ENCODE results near the gene MANEA. TPM values are rescaled to one million over a fixed set of nuclear protein-coding genes. Genes with fewer than 3 reads are reported as not detected.
A peak's percentile ranks its signal among the peaks of the same experiment; 100 is the strongest.

Gene MANEA
- total and polyA plus RNA-seq, 2 of the 8 experiments (the other 6 are each of a cell fraction or from before 2014, with no cell fraction given) = 2.8 to 10.4 TPM

DNA sequence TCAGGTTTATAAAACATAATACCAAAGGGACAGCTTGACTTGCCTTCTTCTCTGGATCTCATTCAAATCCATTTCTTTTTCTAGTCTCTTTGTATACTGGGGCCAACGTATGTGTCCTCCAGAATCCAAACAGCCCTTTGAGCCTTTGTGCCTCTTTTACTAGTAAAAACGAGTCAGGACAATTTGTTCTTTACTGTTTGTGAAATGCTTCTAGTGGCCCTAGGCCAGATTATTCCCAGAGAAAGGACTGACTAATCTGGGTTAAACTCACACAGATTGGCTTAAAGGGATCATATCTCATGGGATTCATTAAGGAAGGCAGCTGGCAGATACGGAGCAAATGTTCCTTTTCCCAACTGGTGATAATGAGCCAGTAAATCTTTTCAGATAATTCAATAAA is 32.1 kb upstream of the MANEA start:
- H3K14ac ChIP-seq (ENCODE audit: insufficient read length) = no peak overlapping the region
- H2AFZ ChIP-seq (ENCODE audit: low read length) = 0 out of 2 replicates have a peak overlapping the region, but pooled peaks have one; percentile 21
- ChIA-PET CTCF (ENCODE audit: partially characterized antibody) (interaction anchor here (1.7 kb wide), 1 partner anchor 15 kb away, joined by 4 read pairs; no protein-coding TSS in a partner anchor), POLR2A (ENCODE audit: partially characterized antibody) (no interaction called here)
- peaks cover 0 to 2% (median 0%) of the 10 kb centered on the region in 4 experiments; a peak in 1 of 7 replicates for H3K4me1 ChIP-seq (replicated peaks in 1 of 4; ENCODE audit: control insufficient read depth in 3 of 4, insufficient read depth in 4 of 4, low read length in 3 of 4)
- H2AK5ac ChIP-seq (ENCODE audit: low read depth, low read length) = no peak overlapping the region
- H3K9me3 ChIP-seq (ENCODE audit: insufficient read depth in 2 of 2, low read depth in 1 of 2, low read length in 1 of 2) = no peaks in the 10 kb centered on the region
- H3K36me3 ChIP-seq (ENCODE audit: control insufficient read depth in 2 of 4, insufficient read depth in 4 of 4, low read length in 3 of 4) = no peaks in the 10 kb centered on the region
- H3K23ac ChIP-seq (ENCODE audit: insufficient read length) = no peak overlapping the region
- H4K8ac ChIP-seq (ENCODE audit: extremely low read depth, insufficient read depth, low read length) = no peak overlapping the region
- no peak overlapping the region for H2BK20ac ChIP-seq (ENCODE audit: low read length)
- no peaks in the 10 kb centered on the region for H3K27me3 ChIP-seq (replicated peaks in 1 of 4; ENCODE audit: control insufficient read depth in 3 of 4, extremely low read depth in 1 of 4, insufficient read depth in 3 of 4, low read length in 3 of 4)
- no peak overlapping the region for H2BK120ac ChIP-seq (replicated peaks; ENCODE audit: low read depth, low read length)
- H3K4me3 ChIP-seq (ENCODE audit: extremely low read depth in 1 of 4, insufficient read depth in 2 of 4, low read depth in 3 of 4, low read length in 4 of 4) = no peak overlapping the region
- no peaks in the 10 kb centered on the region for H3K79me1 ChIP-seq (ENCODE audit: low read depth, low read length)
- no peaks in the 10 kb centered on the region for H3K23me2 ChIP-seq (ENCODE audit: low read depth, low read length)
- no peaks in the 10 kb centered on the region for H4K20me1 ChIP-seq (replicated peaks in 1 of 2; ENCODE audit: control insufficient read depth in 1 of 2, insufficient read depth in 2 of 2, low read length in 2 of 2)
- H4K91ac ChIP-seq (replicated peaks; ENCODE audit: insufficient read length, low read length) = no peak overlapping the region
- no peak overlapping the region for H4K5ac ChIP-seq (ENCODE audit: insufficient read length, low read depth, low read length)
- no peak overlapping the region for H2BK12ac ChIP-seq (ENCODE audit: low read depth, low read length)
- DNase-seq (ENCODE audit: low read depth in 1 of 2, low spot score in 2 of 2) = no peak
- H3K27ac ChIP-seq (ENCODE audit: low read depth, low read length) = no peak overlapping the region
- no peaks in the 10 kb centered on the region for H3K79me2 ChIP-seq (ENCODE audit: control insufficient read depth in 1 of 2, insufficient read depth in 2 of 2, low read length in 2 of 2)
- H2BK5ac ChIP-seq (ENCODE audit: low read depth, low read length) = no peak overlapping the region
- H3K4ac ChIP-seq (replicated peaks; ENCODE audit: insufficient read length, low read depth, low read length) = no peak overlapping the region
- WGBS, 2 experiments (ENCODE audit: extremely low coverage in 1 of 2, insufficient coverage in 1 of 2, insufficient read length in 1 of 2, insufficient replicate concordance in 2 of 2, low coverage in 1 of 2, low lambda C conversion rate in 2 of 2, missing lambda C conversion rate in 1 of 2) = 86% methylated on average over 3 of the region's 3 CpGs; no CpG with 5 or more reads in 1 of the 2 experiments
- FAIRE-seq = no peak
- no peak overlapping the region for H3K18ac ChIP-seq (ENCODE audit: extremely low read depth, low read length)
- H2BK15ac ChIP-seq (ENCODE audit: low read length) = no peak overlapping the region
- H3K4me2 ChIP-seq (ENCODE audit: insufficient read depth in 1 of 2, low read depth in 2 of 2, low read length in 2 of 2) = no peak overlapping the region
- H3K56ac ChIP-seq (replicated peaks; ENCODE audit: insufficient read length, low read depth, low read length) = no peak overlapping the region
- H3K9ac ChIP-seq (replicated peaks in 1 of 4; ENCODE audit: extremely low read depth in 1 of 4, low read depth in 3 of 4, low read length in 3 of 4) = no peak overlapping the region
- no peak for TF ChIP-seq EP300 (IDR thresholded peaks at IDR 0.05; ENCODE audit: borderline replicate concordance in 1 of 2, low read depth in 2 of 2, low read length in 2 of 2)
- TF ChIP-seq CHD1 (IDR thresholded peaks at IDR 0.05; ENCODE audit: low read depth, low read length) = no peak
- no peak for TF ChIP-seq FOSL1 (IDR thresholded peaks at IDR 0.05; ENCODE audit: insufficient read depth, low read depth, low read length)
- TF ChIP-seq JUND (IDR thresholded peaks at IDR 0.05; ENCODE audit: low read length) = no peak
- TF ChIP-seq, protein P1, sequence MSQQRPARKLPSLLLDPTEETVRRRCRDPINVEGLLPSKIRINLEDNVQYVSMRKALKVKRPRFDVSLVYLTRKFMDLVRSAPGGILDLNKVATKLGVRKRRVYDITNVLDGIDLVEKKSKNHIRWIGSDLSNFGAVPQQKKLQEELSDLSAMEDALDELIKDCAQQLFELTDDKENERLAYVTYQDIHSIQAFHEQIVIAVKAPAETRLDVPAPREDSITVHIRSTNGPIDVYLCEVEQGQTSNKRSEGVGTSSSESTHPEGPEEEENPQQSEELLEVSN (IDR thresholded peaks at IDR 0.05) = no peak
- TF ChIP-seq TAF7 (optimal IDR thresholded peaks at IDR 0.05; ENCODE audit: borderline replicate concordance, low read depth, low read length) = no peak
- TF ChIP-seq NANOG (IDR thresholded peaks at IDR 0.05; ENCODE audit: insufficient read depth, low read depth, low read length, poor library complexity, severe bottlenecking) = no peak
- TF ChIP-seq SP4 (IDR thresholded peaks at IDR 0.05; ENCODE audit: low read length) = no peak
- no peak for TF ChIP-seq TCF12 (IDR thresholded peaks at IDR 0.05; ENCODE audit: low read depth, low read length)
- TF ChIP-seq, protein P2, sequence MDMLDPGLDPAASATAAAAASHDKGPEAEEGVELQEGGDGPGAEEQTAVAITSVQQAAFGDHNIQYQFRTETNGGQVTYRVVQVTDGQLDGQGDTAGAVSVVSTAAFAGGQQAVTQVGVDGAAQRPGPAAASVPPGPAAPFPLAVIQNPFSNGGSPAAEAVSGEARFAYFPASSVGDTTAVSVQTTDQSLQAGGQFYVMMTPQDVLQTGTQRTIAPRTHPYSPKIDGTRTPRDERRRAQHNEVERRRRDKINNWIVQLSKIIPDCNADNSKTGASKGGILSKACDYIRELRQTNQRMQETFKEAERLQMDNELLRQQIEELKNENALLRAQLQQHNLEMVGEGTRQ (IDR thresholded peaks at IDR 0.05; ENCODE audit: low read length) = no peak
- TF ChIP-seq CREB1 (IDR thresholded peaks at IDR 0.05) = no peak
- no peak for TF ChIP-seq POLR2AphosphoS5 (IDR thresholded peaks at IDR 0.05; ENCODE audit: low read depth, low read length)
- TF ChIP-seq ZNF274 (IDR thresholded peaks at IDR 0.05; ENCODE audit: borderline replicate concordance, extremely low read depth, low read length) = no peak
